ENCODE measurements around the gene TMEM184B.

Gene TMEM184B

DNA sequence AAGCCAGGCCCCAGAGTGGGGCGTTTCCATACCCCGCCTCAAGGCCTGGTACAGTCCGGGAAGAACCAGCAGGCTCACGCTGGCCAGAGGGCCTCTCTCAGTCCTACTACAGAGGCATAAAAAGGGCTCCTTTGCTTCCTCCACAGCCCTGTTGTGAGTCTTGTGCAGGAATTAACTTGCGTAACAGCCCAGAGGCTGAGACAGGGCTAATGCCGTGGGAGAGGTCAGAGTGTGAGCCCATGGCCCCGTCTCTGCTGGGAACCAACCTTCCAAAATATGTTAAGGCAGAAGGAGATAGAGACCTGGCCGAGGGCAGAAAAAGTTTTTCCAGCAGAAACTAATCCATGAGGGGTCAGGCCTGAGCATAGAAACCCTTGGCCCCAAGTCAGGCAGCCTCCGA is 19.9 kb upstream of the TMEM184B start:
- Histone ChIP-seq H3F3A (ENCODE audit: insufficient read depth) (no peaks in the 10 kb centered on the region), H3K4me3 (ENCODE audit: insufficient read depth, low read length, poor library complexity, severe bottlenecking) (no peak overlapping the region), H3K4me2 (ENCODE audit: low read depth, low read length, poor library complexity, severe bottlenecking) (no peak overlapping the region), H3K79me2 (ENCODE audit: insufficient read depth, low read length) (no peaks in the 10 kb centered on the region), H4K20me1 (ENCODE audit: low read depth, low read length) (no peaks in the 10 kb centered on the region), H3K27me3 (ENCODE audit: low read length) (no peaks in the 10 kb centered on the region), H3K27ac (ENCODE audit: low read depth, low read length) (no peak overlapping the region), H3K9me2 (replicated peaks; ENCODE audit: insufficient read depth, low read length) (no peaks in the 10 kb centered on the region), H3K9me3 (ENCODE audit: insufficient read depth, low read length) (no peaks in the 10 kb centered on the region), H3K36me3 (ENCODE audit: low read length) (no peaks in the 10 kb centered on the region), H2AFZ (ENCODE audit: low read depth, low read length, severe bottlenecking) (no peak overlapping the region), H3K9ac (ENCODE audit: low read length) (no peak overlapping the region)
- TF ChIP-seq, protein P1, sequence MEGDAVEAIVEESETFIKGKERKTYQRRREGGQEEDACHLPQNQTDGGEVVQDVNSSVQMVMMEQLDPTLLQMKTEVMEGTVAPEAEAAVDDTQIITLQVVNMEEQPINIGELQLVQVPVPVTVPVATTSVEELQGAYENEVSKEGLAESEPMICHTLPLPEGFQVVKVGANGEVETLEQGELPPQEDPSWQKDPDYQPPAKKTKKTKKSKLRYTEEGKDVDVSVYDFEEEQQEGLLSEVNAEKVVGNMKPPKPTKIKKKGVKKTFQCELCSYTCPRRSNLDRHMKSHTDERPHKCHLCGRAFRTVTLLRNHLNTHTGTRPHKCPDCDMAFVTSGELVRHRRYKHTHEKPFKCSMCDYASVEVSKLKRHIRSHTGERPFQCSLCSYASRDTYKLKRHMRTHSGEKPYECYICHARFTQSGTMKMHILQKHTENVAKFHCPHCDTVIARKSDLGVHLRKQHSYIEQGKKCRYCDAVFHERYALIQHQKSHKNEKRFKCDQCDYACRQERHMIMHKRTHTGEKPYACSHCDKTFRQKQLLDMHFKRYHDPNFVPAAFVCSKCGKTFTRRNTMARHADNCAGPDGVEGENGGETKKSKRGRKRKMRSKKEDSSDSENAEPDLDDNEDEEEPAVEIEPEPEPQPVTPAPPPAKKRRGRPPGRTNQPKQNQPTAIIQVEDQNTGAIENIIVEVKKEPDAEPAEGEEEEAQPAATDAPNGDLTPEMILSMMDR (IDR thresholded peaks at IDR 0.05; ENCODE audit: insufficient read depth, low read length, poor library complexity, severe bottlenecking) = no peak
- no peak for TF ChIP-seq EZH2phosphoT487 (conservative IDR thresholded peaks at IDR 0.05; ENCODE audit: low read length)

DNA sequence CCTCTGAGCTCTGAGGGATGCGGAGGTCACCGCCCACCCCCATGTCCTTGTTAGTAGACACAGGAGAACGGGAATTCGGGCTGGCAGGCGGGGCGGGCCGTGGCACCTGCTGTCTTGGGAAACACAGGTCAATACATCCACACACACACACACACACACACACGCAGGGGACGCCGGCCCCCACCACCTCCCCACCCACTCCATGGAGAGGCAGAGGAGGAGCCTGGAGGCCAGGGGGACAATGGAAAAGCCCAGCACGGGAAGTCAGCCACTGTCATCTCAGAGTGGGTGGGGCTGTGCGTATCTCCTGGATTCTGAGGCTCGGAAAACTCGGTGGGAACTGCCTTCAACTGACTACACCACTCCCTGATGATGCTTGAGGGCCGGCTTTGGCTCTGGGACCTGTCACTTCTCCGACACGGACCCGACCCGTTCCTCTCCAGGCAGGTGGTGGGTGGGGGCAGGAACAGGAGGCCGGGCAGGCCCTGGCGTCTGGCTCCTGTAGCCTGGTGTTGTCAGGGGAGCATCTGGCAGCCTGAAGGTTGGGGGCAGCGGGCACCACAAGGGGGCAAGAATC is 18.5 kb upstream of the TMEM184B start:
- Histone ChIP-seq H4K20me1 (ENCODE audit: low read depth, low read length) (no peaks in the 10 kb centered on the region), H3K4me3 (ENCODE audit: insufficient read depth, low read length, poor library complexity, severe bottlenecking) (no peak overlapping the region), H3F3A (ENCODE audit: insufficient read depth) (no peaks in the 10 kb centered on the region), H3K79me2 (ENCODE audit: insufficient read depth, low read length) (no peaks in the 10 kb centered on the region), H3K9me2 (replicated peaks; ENCODE audit: insufficient read depth, low read length) (no peaks in the 10 kb centered on the region), H2AFZ (ENCODE audit: low read depth, low read length, severe bottlenecking) (no peak overlapping the region), H3K27me3 (ENCODE audit: low read length) (no peaks in the 10 kb centered on the region), H3K9ac (ENCODE audit: low read length) (no peak overlapping the region), H3K4me2 (ENCODE audit: low read depth, low read length, poor library complexity, severe bottlenecking) (no peak overlapping the region), H3K9me3 (ENCODE audit: insufficient read depth, low read length) (no peaks in the 10 kb centered on the region), H3K36me3 (ENCODE audit: low read length) (no peaks in the 10 kb centered on the region), H3K27ac (ENCODE audit: low read depth, low read length) (no peak overlapping the region)
- TF ChIP-seq, protein P1 (IDR thresholded peaks at IDR 0.05; ENCODE audit: insufficient read depth, low read length, poor library complexity, severe bottlenecking) = no peak

DNA sequence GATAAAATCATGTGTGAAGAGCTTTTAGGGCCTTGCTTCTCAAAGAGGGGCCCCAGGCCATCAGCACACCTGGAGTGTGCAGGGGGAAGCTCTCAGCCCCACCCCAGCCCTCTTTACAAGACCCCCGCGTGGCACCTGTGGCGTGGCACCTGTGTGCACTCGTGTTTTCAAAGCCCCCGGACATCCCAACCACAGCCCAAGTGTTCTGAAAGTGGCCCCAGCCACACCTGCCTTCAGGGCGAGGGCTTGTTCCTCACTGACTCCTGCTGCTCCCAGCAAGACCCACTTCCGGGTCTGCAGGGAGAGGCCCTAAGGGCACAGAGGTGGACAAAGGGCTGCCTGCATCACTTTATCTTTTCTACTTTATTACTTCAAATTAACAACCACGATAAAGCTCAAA is 17.5 kb upstream of the TMEM184B start:
- Histone ChIP-seq H3K4me2 (ENCODE audit: low read depth, low read length, poor library complexity, severe bottlenecking) (no peak overlapping the region), H3K9me2 (replicated peaks; ENCODE audit: insufficient read depth, low read length) (no peaks in the 10 kb centered on the region), H3K36me3 (ENCODE audit: low read length) (no peaks in the 10 kb centered on the region), H3K27me3 (ENCODE audit: low read length) (no peaks in the 10 kb centered on the region), H3K27ac (ENCODE audit: low read depth, low read length) (no peak overlapping the region), H2AFZ (ENCODE audit: low read depth, low read length, severe bottlenecking) (no peak overlapping the region), H3K4me3 (ENCODE audit: insufficient read depth, low read length, poor library complexity, severe bottlenecking) (no peak overlapping the region), H4K20me1 (ENCODE audit: low read depth, low read length) (no peaks in the 10 kb centered on the region), H3K9ac (ENCODE audit: low read length) (no peak overlapping the region), H3K9me3 (ENCODE audit: insufficient read depth, low read length) (no peaks in the 10 kb centered on the region), H3K79me2 (ENCODE audit: insufficient read depth, low read length) (no peaks in the 10 kb centered on the region), H3F3A (ENCODE audit: insufficient read depth) (no peaks in the 10 kb centered on the region)
- TF ChIP-seq, protein P1 (IDR thresholded peaks at IDR 0.05; ENCODE audit: insufficient read depth, low read length, poor library complexity, severe bottlenecking) = no peak
- no peak for TF ChIP-seq EZH2phosphoT487 (conservative IDR thresholded peaks at IDR 0.05; ENCODE audit: low read length)

Measured in SU-DHL-6 (cell line).